NCI-H146 treated with DMSO at 0.1 percent for 48 hours (cell line): ENCODE measurements around the gene AIFM3.

Experiments used
- DNase-seq: peaks from one replicate; lab custom pipeline; 2025; ENCODE audit not compliant: unreplicated experiment; lab: John Stamatoyannopoulos, UW

Gene AIFM3

GRCh38 chr22:20990184-20991180 lies 23.4 kb downstream of the AIFM3 start:
- DNase-seq: no peak

- DNase-seq: no peak
Observed at GRCh38 chr22:20991252-20992055, 24.4 kb downstream of the AIFM3 start.

GRCh38 chr22:20992056-20992442 lies 25.0 kb downstream of the AIFM3 start:
- no peak for DNase-seq

- no peak for DNase-seq
Observed at GRCh38 chr22:20992456-20993303, 25.6 kb downstream of the AIFM3 start.

GRCh38 chr22:20993304-20994127 lies 26.5 kb downstream of the AIFM3 start:
- no peak for DNase-seq

GRCh38 chr22:20994128-20994901 lies 27.3 kb downstream of the AIFM3 start:
- DNase-seq: no peak

GRCh38 chr22:20994902-20995241 lies 27.8 kb downstream of the AIFM3 start:
- DNase-seq: no peak

GRCh38 chr22:20995329-20996030 lies 28.4 kb downstream of the AIFM3 start:
- DNase-seq: no peak

GRCh38 chr22:20996031-20996410 lies 29.0 kb downstream of the AIFM3 start:
- no peak for DNase-seq

- no peak for DNase-seq
Observed at GRCh38 chr22:20996598-20997535, 29.8 kb downstream of the AIFM3 start.

GRCh38 chr22:20997536-20998257 lies 30.6 kb downstream of the AIFM3 start:
- DNase-seq: no peak

- DNase-seq: no peak
Observed at GRCh38 chr22:20998411-20999336, 31.6 kb downstream of the AIFM3 start.

- DNase-seq: no peak
Observed at GRCh38 chr22:20999350-21000206, 32.5 kb downstream of the AIFM3 start.

GRCh38 chr22:21000207-21000986 lies 33.3 kb downstream of the AIFM3 start:
- no peak for DNase-seq
